Panc1 (cell line): ENCODE data around the gene GGA2. TPM values are rescaled to one million over a fixed set of nuclear protein-coding genes. Genes with fewer than 3 reads are reported as not detected.
A peak's percentile ranks its signal among the peaks of the same experiment; 100 is the strongest.

ENCODE experiments used
- ATAC-seq: fragments of 200-7000 bp; cut with Tn5 transposase; 2 replicates; pipeline ENCODE4 v1.9.1; 2020; ENCODE audit warnings: mild to moderate bottlenecking, moderate library complexity
- BruUV-seq: library from RNA; stranded (reverse); fragments of 400-500 nt; replicated peaks from 2 replicates; lab custom pipeline; 2021; lab: Mats Ljungman, UMichigan
- CTCF ChIA-PET: fragments of 300-600 bp; sonication (Branson Sonifier 250); formaldehyde crosslinking; loops from one replicate; lab custom pipeline; 2022; ENCODE audit warnings: antibody characterized with exemption; lab: Charles Lee
- POLR2A ChIA-PET: fragments of 300-600 bp; sonication (Branson Sonifier 250); formaldehyde crosslinking; loops from one replicate; lab custom pipeline; 2022; ENCODE audit warnings: antibody characterized with exemption; lab: Charles Lee
- DNase-seq: peaks from one replicate; pipeline ENCODE4 v3.0.0-alpha.2; 2010; ENCODE audit warnings: low read depth, low spot score
- H3K27ac ChIP-seq: 2 replicates; pipeline ENCODE4 v1.5.1; 2011; ENCODE audit warnings: mild to moderate bottlenecking, low read length, inconsistent platforms
- H3K27me3 ChIP-seq: fragments of 200-500 bp; sonication (Bioruptor generic); 2 replicates; pipeline ENCODE4 v1.6.0; 2014; ENCODE audit warnings: low read length, inconsistent platforms; ENCODE audit not compliant: control insufficient read depth, insufficient read depth
- H3K36me3 ChIP-seq: fragments of 200-500 bp; sonication (Bioruptor generic); 2 replicates; pipeline ENCODE4 v1.5.1; 2014; ENCODE audit warnings: inconsistent platforms, mild to moderate bottlenecking, low read length, moderate library complexity; ENCODE audit not compliant: control insufficient read depth, insufficient read depth
- H3K4me1 ChIP-seq: 2 replicates; pipeline ENCODE4 v1.5.1; 2011; ENCODE audit warnings: inconsistent platforms, mild to moderate bottlenecking, low read length, moderate library complexity; ENCODE audit not compliant: control insufficient read depth, insufficient read depth
- H3K4me3 ChIP-seq, 2 experiments: 2 replicates each; pipeline ENCODE4 v1.5.1; 2011 to 2012; ENCODE audit warnings: low read depth in 2 of 2, low read length in 2 of 2, mild to moderate bottlenecking in 2 of 2, inconsistent platforms in 1 of 2, moderate library complexity in 1 of 2
- H3K9me3 ChIP-seq: fragments of 200-500 bp; sonication (Bioruptor generic); 2 replicates; pipeline ENCODE4 v1.5.1; 2014; ENCODE audit warnings: low read depth, mild to moderate bottlenecking, inconsistent platforms, low read length, moderate library complexity; ENCODE audit not compliant: control insufficient read depth, insufficient read depth
- POLR2AphosphoS5 ChIP-seq: IDR thresholded peaks from 2 replicates; pipeline ENCODE4 v1.6.1; 2012; ENCODE audit warnings: mild to moderate bottlenecking, low read depth, low read length, moderate library complexity
- SIN3A ChIP-seq: IDR thresholded peaks from 2 replicates; pipeline ENCODE4 v1.6.1; 2012; ENCODE audit warnings: low read depth, mild to moderate bottlenecking, low read length, moderate library complexity, borderline replicate concordance; ENCODE audit not compliant: insufficient read depth
- TCF7L2 ChIP-seq: IDR thresholded peaks from 2 replicates; pipeline ENCODE4 v1.6.1; 2011; ENCODE audit warnings: mild to moderate bottlenecking, low read depth, low read length, inconsistent platforms
- in situ Hi-C: cut with HindIII; loops from 2 replicates; pipeline ENCODE4 v1.10.0; 2016; ENCODE audit warnings: low sequenced_read_pairs, low pct_unique_long_range_greater_than_20kb
- intact Hi-C: fragments of 100-400 bp; cut with micrococcal nuclease; formaldehyde crosslinking; loops from one replicate; pipeline ENCODE4 v1.10.0; 2022; ENCODE audit not compliant: unreplicated experiment
- total RNA-seq: library from RNA; stranded (reverse); gene quantifications from one replicate; pipeline ENCODE4 v1.2.1, GENCODE V29; 2021; ENCODE audit not compliant: unreplicated experiment
- TF ChIP-seq, protein P1 (sequence below), 2 experiments: IDR thresholded peaks; 2 replicates each; pipeline ENCODE4 v1.6.1; 2011 to 2012; ENCODE audit warnings: low read depth in 2 of 2, control low read depth in 1 of 2, low read length in 1 of 2, mild to moderate bottlenecking in 1 of 2, moderate library complexity in 1 of 2; ENCODE audit not compliant: insufficient read depth in 1 of 2
- TF ChIP-seq, protein P2 (sequence below): fragments of 450-650 bp; IDR thresholded peaks from 2 replicates; pipeline ENCODE4 v1.5.1; 2017; ENCODE audit warnings: mild to moderate bottlenecking

The GGA2 gene
- total RNA-seq, 1 experiment from 2014 or later: 100 TPM

DNA sequence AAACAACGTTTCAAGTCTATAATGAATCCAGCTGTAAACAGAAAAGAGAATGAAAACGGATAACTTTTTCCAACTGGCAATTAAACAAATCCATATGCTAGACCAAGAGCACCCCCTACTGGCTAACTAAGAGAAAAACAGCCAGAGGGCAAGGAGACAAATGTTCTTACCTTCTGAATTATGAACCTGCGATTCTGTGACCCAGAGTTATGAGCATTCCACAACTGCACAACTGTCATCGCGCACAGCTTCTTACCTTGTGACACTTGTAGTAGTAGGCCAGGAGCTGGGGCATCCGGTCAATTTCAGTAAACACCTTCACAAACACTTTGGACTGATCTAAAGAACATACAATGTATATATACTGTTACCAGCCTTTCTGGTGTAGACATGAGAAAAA, 75.9 kb downstream of the GGA2 start:
- no peaks in the 10 kb centered on the region for H3K9me3 ChIP-seq
- H3K27me3 ChIP-seq: no peaks in the 10 kb centered on the region
- H3K4me3 ChIP-seq: no peak overlapping the region
- BruUV-seq: no TSS peak
- in situ Hi-C loops: no loop called here
- peaks cover 3% of the 10 kb centered on the region for H3K4me1 ChIP-seq
- DNase-seq: peak; percentile 61
- no peak overlapping the region; the same call in 1 of the 2 replicates for H3K27ac ChIP-seq
- H3K36me3 ChIP-seq: no peaks in the 10 kb centered on the region
- TF ChIP-seq, protein P1, sequence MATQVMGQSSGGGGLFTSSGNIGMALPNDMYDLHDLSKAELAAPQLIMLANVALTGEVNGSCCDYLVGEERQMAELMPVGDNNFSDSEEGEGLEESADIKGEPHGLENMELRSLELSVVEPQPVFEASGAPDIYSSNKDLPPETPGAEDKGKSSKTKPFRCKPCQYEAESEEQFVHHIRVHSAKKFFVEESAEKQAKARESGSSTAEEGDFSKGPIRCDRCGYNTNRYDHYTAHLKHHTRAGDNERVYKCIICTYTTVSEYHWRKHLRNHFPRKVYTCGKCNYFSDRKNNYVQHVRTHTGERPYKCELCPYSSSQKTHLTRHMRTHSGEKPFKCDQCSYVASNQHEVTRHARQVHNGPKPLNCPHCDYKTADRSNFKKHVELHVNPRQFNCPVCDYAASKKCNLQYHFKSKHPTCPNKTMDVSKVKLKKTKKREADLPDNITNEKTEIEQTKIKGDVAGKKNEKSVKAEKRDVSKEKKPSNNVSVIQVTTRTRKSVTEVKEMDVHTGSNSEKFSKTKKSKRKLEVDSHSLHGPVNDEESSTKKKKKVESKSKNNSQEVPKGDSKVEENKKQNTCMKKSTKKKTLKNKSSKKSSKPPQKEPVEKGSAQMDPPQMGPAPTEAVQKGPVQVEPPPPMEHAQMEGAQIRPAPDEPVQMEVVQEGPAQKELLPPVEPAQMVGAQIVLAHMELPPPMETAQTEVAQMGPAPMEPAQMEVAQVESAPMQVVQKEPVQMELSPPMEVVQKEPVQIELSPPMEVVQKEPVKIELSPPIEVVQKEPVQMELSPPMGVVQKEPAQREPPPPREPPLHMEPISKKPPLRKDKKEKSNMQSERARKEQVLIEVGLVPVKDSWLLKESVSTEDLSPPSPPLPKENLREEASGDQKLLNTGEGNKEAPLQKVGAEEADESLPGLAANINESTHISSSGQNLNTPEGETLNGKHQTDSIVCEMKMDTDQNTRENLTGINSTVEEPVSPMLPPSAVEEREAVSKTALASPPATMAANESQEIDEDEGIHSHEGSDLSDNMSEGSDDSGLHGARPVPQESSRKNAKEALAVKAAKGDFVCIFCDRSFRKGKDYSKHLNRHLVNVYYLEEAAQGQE (IDR thresholded peaks at IDR 0.05; ENCODE audit: insufficient read depth in 1 of 2, low read depth in 2 of 2, low read length in 1 of 2): no peak
- TF ChIP-seq POLR2AphosphoS5: no peak
- TF ChIP-seq, protein P2, sequence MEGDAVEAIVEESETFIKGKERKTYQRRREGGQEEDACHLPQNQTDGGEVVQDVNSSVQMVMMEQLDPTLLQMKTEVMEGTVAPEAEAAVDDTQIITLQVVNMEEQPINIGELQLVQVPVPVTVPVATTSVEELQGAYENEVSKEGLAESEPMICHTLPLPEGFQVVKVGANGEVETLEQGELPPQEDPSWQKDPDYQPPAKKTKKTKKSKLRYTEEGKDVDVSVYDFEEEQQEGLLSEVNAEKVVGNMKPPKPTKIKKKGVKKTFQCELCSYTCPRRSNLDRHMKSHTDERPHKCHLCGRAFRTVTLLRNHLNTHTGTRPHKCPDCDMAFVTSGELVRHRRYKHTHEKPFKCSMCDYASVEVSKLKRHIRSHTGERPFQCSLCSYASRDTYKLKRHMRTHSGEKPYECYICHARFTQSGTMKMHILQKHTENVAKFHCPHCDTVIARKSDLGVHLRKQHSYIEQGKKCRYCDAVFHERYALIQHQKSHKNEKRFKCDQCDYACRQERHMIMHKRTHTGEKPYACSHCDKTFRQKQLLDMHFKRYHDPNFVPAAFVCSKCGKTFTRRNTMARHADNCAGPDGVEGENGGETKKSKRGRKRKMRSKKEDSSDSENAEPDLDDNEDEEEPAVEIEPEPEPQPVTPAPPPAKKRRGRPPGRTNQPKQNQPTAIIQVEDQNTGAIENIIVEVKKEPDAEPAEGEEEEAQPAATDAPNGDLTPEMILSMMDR: peak; percentile 83
- ATAC-seq: peak; percentile 55; the same call in 1 of the 2 replicates
- CTCF ChIA-PET: interaction anchor here (0.6 to 2.3 kb wide), 4 partner anchors 10 to 253 kb away, joined by 3 to 10 read pairs (median 7); no protein-coding TSS in a partner anchor
- intact Hi-C loops: loop anchor here (10.0 kb wide), 1 partner anchor 140 kb away; no protein-coding TSS in a partner anchor
- POLR2A ChIA-PET: no interaction called here

DNA sequence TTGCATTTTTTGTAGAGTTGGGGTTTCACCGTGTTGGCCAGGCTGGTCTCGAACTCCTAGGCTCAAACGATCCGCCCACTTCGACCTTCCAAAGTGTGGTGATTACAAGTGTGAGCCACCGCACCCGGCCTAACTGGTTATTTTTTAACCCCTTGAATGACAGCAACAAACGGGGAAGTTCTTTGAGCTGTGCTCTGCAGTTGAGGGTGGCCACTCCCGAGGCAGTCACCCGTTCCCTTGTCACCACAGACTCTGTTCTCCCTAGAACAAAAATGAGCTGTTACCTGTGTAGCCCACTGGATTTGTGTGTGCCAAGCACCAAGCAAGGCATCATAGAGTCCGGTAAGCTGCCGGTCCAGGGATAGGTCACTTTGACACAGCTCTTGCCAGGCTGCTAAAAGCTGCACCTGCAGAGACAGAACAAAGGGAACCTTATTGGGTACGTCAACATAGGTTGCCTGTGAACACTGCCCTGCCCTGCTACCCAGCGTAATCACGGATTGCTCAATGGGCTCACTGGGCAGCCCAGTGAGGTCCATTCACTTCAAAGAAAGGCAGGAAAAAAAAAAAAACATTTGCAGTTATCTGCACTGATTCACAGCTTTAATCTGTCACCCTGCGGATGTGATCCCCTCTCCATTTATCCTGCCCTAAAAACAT, 76.9 kb downstream of the GGA2 start:
- no peak overlapping the region for H3K4me3 ChIP-seq
- H3K27me3 ChIP-seq: no peaks in the 10 kb centered on the region
- H3K4me1 ChIP-seq: peaks cover 3% of the 10 kb centered on the region
- peak overlapping the region; percentile 60; the same call in 1 of the 2 replicates for H3K27ac ChIP-seq
- DNase-seq (no peak), ATAC-seq (no peak)
- no peaks in the 10 kb centered on the region for H3K36me3 ChIP-seq
- intact Hi-C loops (loop anchor here (10.0 kb wide), 1 partner anchor 139 kb away; no protein-coding TSS in a partner anchor), in situ Hi-C loops (no loop called here)
- no peaks in the 10 kb centered on the region for H3K9me3 ChIP-seq
- ChIA-PET POLR2A (no interaction called here), CTCF (interaction anchor here (0.6 to 2.3 kb wide), 4 partner anchors 9 to 252 kb away, joined by 3 to 10 read pairs (median 7); no protein-coding TSS in a partner anchor)
- TF ChIP-seq SIN3A: no peak
- no peak for TF ChIP-seq POLR2AphosphoS5
- TF ChIP-seq TCF7L2: no peak
- TF ChIP-seq, protein P2: no peak
- TF ChIP-seq, protein P1 (IDR thresholded peaks at IDR 0.05; ENCODE audit: insufficient read depth in 1 of 2, low read depth in 2 of 2, low read length in 1 of 2): no peak
- BruUV-seq: no TSS peak
